SK-N-MC (cell line): ENCODE data around the gene ROBO4.

Experiments used
- EZH2 ChIP-seq: fragments of 200-600 bp; sonication (generic); IDR thresholded peaks from one replicate; pipeline ENCODE4 v1.6.1; 2017; ENCODE audit warnings: antibody characterized with exemption
- FOXP2 ChIP-seq: optimal IDR thresholded peaks from 2 replicates; pipeline ENCODE3; 2011; ENCODE audit warnings: mild to moderate bottlenecking, moderate library complexity; ENCODE audit not compliant: insufficient read depth; ENCODE audit errors: extremely low read length, control extremely low read depth
- POLR2AphosphoS5 ChIP-seq: IDR thresholded peaks from 2 replicates; pipeline ENCODE4 v1.6.1; 2012; ENCODE audit warnings: mild to moderate bottlenecking, low read depth, low read length, borderline replicate concordance

DNA sequence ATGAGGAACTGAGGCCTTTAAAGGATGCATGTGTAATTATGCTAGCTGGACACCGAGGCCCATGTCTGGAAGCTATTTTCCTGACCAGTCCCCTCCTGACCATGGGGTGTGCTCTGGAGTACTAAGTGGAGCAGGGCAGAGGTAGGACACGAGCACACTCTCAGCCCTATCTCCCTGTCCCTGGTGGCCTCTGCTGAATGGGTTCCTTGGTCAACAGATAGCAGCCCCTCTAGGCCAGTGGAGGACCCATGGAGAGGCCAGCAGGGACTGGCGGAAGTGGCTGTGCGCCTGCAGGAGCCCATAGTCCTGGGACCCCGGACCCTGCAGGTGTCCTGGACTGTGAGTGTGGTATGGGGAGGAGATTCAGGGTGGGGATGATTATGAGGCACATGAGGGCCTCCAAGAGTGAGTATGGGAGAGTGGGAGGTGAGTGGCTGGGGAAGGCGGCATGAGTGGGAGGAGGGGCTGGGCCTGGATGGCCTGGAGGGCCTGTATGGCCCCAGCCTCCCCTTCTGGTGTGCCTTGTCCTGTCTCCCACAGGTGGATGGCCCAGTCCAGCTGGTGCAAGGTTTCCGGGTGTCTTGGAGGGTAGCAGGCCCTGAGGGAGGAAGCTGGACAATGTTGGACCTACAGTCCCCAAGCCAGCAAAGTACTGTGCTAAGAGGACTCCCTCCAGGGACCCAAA lies 23.0 kb downstream of the ROBO4 start:
- TF ChIP-seq EZH2 (no peak), POLR2AphosphoS5 (no peak), FOXP2 (no peak)
